ENCODE results near the gene CNTRL.
"Not testable (repeated sequence)": the region's sequence is repeated elsewhere in the genome, so short reads cannot be mapped to it uniquely, and the experiment has no call there.

The CNTRL gene

DNA sequence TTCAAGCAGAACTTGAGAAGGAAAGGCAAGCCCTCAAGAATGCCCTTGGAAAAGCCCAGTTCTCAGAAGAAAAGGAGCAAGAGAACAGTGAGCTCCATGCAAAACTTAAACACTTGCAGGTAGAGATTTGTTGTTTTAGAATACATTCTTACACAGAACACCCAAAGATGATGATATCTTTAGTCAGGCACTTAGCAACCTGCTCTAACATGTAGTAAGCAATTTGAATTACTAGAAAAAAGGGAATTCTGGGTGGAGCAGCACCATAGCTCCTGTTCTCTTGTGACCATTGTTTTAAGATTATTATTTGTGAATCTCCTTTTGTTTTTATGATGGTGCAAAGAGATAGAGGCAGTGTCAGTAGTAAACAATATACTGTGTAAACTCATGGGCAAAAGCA, 63.8 kb downstream of the CNTRL start:
- FAIRE-seq = no peak

GRCh38 chr9:121138973-121139372, 64.2 kb downstream of the CNTRL start:
- no peak for FAIRE-seq

GRCh38 chr9:121140162-121140561, 65.4 kb downstream of the CNTRL start:
- FAIRE-seq = no peak

- FAIRE-seq = no peak
Measured at GRCh38 chr9:121141306-121141705, 66.6 kb downstream of the CNTRL start.

GRCh38 chr9:121141706-121142105, 67.0 kb downstream of the CNTRL start:
- FAIRE-seq = no peak

GRCh38 chr9:121143771-121144170, 69.0 kb downstream of the CNTRL start:
- FAIRE-seq = no peak

- no peak for FAIRE-seq
Measured at GRCh38 chr9:121144482-121144881, 69.7 kb downstream of the CNTRL start.

DNA sequence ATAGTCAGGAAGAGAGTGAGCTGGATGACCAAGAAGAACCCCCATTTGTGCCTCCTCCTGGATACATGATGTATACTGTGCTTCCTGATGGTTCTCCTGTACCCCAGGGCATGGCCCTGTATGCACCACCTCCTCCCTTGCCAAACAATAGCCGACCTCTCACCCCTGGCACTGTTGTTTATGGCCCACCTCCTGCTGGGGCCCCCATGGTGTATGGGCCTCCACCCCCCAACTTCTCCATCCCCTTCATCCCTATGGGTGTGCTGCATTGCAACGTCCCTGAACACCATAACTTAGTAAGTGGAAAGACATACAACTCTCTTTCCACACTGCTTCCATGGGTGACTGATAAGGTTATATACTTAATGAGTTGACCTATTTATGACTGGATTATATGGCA, 75.4 kb downstream of the CNTRL start:
- no peak for FAIRE-seq

GRCh38 chr9:121153642-121154041, 78.9 kb downstream of the CNTRL start:
- FAIRE-seq = no peak

DNA sequence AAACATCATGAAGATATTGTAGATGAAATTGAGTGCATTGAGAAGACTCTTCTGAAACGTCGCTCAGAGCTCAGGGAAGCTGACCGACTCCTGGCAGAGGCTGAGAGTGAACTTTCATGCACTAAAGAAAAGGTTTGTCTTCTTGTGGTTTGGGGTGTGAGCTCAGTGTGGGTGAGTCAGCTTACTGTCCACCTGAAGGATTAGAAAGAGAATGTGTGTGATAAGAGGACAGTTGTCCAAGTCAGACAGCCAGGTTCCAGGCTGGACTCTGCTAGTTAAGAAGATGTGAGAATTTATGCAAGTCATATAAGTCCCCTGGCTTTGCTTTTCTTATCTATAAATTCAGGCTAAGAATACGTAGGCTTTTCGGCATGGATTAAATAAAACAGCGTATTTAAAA, 80.0 kb downstream of the CNTRL start:
- no peak for FAIRE-seq

DNA sequence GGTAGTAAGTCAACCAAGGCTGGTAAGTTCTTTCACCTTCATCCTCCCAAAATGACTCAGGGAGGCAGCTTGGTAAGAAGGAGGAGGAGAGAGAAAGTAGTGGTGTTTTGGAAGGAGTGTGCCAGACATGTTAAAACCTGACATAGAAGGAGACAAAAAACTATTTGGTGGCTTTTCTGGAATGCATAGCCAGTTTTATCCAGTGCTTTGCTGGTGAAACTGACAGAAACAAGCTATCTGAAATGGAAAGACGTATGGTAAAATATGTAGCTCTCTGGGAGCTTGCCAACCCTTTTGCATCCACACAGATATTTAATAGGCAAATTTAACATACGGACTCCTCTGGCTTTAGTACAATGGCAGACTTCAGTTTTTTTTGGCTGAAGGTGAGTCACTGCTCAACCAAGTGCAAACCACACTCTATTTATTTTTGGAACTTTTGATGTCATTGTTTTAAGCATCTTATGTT, 81.5 kb downstream of the CNTRL start:
- no peak for FAIRE-seq

DNA sequence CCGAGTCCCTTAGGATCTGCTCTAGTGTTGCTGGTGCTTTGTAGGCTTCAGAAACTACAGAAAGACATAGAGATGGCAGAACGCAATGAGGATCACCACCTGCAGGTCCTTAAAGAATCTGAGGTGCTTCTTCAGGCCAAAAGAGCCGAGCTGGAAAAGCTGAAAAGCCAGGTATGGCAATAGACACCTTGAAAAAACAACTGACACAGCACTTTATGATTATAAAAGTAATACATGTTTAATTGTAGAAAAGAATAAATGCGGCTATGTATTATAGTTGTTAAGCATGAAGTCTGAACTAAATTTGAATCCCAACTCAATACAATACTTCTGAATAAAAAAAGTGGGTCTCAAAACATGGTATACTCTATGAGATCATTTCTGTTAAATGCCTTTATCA, 83.2 kb downstream of the CNTRL start:
- no peak for FAIRE-seq

DNA sequence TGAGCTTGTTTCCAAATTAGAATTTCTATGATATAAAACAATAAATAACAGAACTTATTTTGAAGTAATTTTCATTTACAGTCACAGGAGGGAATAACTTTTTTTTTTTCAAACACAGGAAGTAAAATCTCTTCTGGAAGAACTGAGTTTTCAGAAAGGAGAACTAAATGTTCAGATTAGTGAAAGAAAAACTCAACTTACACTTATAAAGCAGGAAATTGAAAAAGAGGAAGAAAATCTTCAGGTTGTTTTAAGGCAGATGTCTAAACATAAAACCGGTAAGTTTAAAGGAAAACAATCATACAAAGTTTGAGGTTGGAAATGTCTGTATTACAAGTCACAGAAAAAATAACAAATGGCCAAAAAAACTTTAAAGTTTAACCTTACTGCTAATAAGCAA, 85.3 kb downstream of the CNTRL start:
- no peak for FAIRE-seq

- FAIRE-seq = no peak
Measured at GRCh38 chr9:121168052-121168451, 93.3 kb downstream of the CNTRL start.

GRCh38 chr9:121169094-121169601, 94.4 kb downstream of the CNTRL start:
- FAIRE-seq = no peak

DNA sequence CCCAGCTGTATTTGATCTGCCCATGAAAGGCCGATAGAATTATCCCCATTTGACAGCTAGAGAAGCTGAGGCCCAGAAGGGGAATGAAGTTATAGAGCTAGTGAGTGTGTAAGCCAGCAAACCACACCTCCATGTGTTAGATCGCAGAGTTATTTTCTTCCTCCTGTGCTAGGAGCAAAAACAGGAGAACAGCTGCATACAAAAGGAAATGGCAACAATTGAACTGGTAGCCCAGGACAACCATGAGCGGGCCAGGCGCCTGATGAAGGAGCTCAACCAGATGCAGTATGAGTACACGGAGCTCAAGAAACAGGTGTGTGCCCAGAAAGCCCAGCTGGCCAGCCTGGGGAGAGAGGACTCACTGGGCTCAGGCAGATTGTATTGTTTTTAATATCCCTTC, 96.5 kb downstream of the CNTRL start:
- no peak for FAIRE-seq

GRCh38 chr9:121172726-121173487, 98.2 kb downstream of the CNTRL start:
- FAIRE-seq = no peak

- no peak for FAIRE-seq
Measured at GRCh38 chr9:121173501-121173900, 98.7 kb downstream of the CNTRL start.

- FAIRE-seq = no peak
Measured at GRCh38 chr9:121178676-121179372, 104.1 kb downstream of the CNTRL start.

GRCh38 chr9:121179373-121179721, 104.6 kb downstream of the CNTRL start:
- FAIRE-seq = not testable (repeated sequence)

GRCh38 chr9:121179930-121180681, 105.4 kb downstream of the CNTRL start:
- no peak for FAIRE-seq

DNA sequence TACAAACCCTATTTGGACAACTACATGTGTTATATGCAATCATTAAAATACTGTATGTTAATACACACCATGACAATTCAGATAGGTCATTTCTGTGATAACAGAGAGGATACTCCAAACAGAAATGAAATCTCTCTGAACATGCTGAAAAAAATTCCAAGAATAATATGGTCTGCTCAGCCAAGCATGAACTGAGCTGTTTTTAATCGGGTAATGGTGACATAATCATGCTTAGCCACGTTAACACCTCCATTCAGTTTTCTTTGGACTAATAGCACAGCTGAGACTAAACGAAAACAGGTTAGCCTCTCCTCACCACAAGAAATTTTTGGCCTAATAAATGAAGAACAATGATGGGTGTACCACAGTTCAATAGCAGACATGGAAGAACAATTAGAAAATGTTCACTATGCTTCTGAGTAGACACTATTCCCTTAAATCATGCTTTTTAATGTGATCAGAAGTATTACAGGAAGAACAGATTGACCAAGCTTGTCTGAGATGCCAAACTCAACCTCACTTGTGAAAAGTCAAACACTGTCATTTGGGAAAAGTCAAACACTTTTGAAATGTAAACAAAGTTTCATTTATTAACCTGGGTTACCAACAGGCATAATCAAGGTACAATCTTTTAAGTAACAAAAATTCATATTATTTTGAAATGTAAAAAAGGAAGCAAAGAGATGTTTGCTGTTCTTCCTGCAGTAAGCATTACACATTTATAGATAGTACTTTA, 107.5 kb downstream of the CNTRL start:
- FAIRE-seq = no peak

- no peak for FAIRE-seq
Measured at GRCh38 chr9:121182989-121183388, 108.2 kb downstream of the CNTRL start.
